ENCODE data around the gene REEP1.

DNA sequence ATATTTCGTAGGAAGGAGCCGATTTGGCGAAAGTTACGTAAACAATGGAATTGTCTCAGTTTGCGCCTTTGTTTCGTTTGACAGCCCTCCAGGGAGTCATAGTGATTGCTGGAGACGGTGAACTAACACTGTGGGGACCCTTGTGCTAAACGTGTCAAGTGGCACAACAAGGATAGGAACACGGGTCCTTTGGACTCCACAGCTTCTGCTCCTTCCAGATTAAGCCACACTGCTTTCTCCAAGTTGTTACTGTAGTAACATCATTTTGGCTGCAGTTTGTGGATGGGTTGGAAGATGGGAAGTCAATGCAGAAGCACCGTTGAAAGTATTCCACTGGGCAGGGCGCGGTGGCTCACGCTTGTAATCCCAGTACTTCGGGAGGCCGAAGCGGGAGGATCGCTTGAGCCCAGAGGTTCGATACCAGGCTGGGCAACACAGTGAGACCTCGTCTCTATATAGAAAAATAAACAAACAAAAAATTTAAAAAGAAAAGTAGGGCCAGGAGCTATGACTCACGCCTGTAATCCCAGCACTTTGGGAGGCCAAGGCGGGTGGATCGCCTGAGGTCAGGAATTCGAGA lies 141.5 kb downstream of the REEP1 start:
- TF ChIP-seq, protein P1, sequence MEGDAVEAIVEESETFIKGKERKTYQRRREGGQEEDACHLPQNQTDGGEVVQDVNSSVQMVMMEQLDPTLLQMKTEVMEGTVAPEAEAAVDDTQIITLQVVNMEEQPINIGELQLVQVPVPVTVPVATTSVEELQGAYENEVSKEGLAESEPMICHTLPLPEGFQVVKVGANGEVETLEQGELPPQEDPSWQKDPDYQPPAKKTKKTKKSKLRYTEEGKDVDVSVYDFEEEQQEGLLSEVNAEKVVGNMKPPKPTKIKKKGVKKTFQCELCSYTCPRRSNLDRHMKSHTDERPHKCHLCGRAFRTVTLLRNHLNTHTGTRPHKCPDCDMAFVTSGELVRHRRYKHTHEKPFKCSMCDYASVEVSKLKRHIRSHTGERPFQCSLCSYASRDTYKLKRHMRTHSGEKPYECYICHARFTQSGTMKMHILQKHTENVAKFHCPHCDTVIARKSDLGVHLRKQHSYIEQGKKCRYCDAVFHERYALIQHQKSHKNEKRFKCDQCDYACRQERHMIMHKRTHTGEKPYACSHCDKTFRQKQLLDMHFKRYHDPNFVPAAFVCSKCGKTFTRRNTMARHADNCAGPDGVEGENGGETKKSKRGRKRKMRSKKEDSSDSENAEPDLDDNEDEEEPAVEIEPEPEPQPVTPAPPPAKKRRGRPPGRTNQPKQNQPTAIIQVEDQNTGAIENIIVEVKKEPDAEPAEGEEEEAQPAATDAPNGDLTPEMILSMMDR (conservative IDR thresholded peaks at IDR 0.05; ENCODE audit: low read depth, low read length): no peak
- TF ChIP-seq MAFK (IDR thresholded peaks at IDR 0.05; ENCODE audit: low read depth, low read length): no peak
- TF ChIP-seq CHD1 (IDR thresholded peaks at IDR 0.05; ENCODE audit: low read depth, low read length): no peak
- TF ChIP-seq FOS (IDR thresholded peaks at IDR 0.05; ENCODE audit: low read depth, low read length): no peak
- no peak for TF ChIP-seq POLR2A (IDR thresholded peaks at IDR 0.05; ENCODE audit: low read depth, low read length)
- no peak for TF ChIP-seq RAD21 (IDR thresholded peaks at IDR 0.05; ENCODE audit: low read length)
- TF ChIP-seq BHLHE40 (IDR thresholded peaks at IDR 0.05; ENCODE audit: low read depth, low read length): no peak

Measured in IMR-90 (cell line).